GM10266 (cell line): ENCODE measurements around the gene CALHM6.

ENCODE experiments used
- DNase-seq: peaks from one replicate; pipeline ENCODE4 v3.0.0; 2012; ENCODE audit errors: extremely low spot score
- CTCF ChIP-seq: IDR thresholded peaks from 2 replicates; pipeline ENCODE4 v1.5.1; 2012; ENCODE audit warnings: mild to moderate bottlenecking, low read depth; ENCODE audit not compliant: control insufficient read depth, insufficient read depth; ENCODE audit errors: missing control alignments

Gene CALHM6

GRCh38 chr6:116424001-116424400 lies 37.2 kb upstream of the CALHM6 start:
- no peak for TF ChIP-seq CTCF

DNA sequence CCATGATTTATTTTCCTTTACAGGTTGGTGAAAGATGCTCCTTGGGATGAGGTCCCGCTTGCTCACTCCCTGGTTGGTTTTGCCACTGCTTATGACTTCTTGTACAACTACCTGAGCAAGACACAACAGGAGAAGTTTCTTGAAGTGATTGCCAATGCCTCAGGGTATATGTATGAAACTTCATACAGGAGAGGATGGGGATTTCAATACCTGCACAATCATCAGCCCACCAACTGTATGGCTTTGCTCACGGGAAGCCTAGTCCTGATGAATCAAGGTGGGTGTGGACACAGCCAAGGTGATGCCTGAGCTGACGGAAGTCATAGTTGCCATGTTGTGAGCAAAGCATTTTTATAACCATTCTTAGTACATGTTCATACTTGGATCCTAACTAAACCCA lies 34.6 kb upstream of the CALHM6 start:
- DNase-seq: no peak
- no peak for TF ChIP-seq CTCF

More at GRCh38 chr6:116424001-116424400, 37.2 kb upstream of the CALHM6 start:
- no peak for DNase-seq

DNA sequence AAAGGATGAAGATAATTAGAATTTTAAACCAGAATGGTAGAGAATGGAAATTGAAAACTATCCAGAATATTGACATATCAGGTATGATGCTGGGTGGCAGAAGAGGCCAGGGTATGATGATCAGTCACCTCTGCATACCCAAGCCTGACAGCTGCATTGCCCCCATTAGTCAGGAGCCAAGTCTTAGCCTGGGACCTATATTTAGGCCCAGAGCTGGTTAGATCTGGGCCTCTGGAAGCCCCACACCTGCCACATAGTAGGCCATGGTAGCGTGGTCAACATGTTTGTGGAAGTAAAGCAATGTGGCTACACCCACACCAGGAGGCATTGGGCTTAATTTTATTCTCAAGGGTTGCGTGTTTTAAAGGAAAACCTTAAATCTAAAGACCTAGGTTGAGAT lies 32.1 kb upstream of the CALHM6 start:
- DNase-seq: no peak
- TF ChIP-seq CTCF: no peak

GRCh38 chr6:116430860-116431259 lies 30.3 kb upstream of the CALHM6 start:
- DNase-seq: no peak
- no peak for TF ChIP-seq CTCF

GRCh38 chr6:116431964-116432595 lies 29.1 kb upstream of the CALHM6 start:
- no peak for DNase-seq
- no peak for TF ChIP-seq CTCF

GRCh38 chr6:116433206-116433712 lies 27.9 kb upstream of the CALHM6 start:
- no peak for TF ChIP-seq CTCF

DNA sequence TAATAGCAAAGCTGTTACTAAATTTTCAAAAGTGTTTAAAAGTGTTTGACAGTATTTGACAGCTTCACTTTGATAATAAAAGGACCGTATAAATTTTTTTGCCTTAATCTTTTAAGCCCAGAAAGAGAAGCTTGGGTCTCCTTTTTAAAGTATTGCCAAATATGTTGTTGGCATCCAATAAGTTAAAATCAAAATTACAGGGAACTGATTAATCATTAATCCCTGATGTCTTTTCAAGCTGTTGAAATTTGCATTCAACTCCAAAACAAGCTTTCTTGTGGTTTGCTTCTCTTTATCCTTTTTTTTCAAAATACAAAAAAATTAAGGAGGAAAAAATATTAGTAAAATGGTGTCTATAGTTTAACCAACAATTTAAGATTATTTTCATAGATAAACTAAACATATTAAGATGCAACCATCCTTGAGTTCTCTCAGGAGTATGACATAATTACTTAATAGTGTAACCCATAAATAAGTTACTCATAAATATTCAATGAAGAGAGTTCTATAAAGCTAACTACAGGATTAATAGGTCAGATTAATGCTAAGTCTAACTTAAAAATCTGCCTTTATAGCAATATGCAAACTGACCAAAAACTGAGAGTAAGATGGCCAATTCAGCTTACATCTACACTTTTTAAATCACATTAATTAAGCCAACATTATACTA lies 27.0 kb upstream of the CALHM6 start:
- no peak for TF ChIP-seq CTCF
- no peak for DNase-seq

More at GRCh38 chr6:116433206-116433712, 27.9 kb upstream of the CALHM6 start:
- DNase-seq: no peak
